IPS-18a (cell line): ENCODE data around the gene GMPR.

Source experiments
- H3K27ac ChIP-seq: one replicate; pipeline ENCODE4 v1.5.1; 2013; ENCODE audit warnings: low read length
- H3K27me3 ChIP-seq: one replicate; pipeline ENCODE4 v1.6.1; 2013; ENCODE audit warnings: mild to moderate bottlenecking, low read length; ENCODE audit not compliant: control insufficient read depth, insufficient read depth
- H3K36me3 ChIP-seq: one replicate; pipeline ENCODE4 v1.6.1; 2013; ENCODE audit warnings: low read depth, low read length; ENCODE audit not compliant: control insufficient read depth
- H3K4me1 ChIP-seq: one replicate; pipeline ENCODE4 v1.6.1; 2013; ENCODE audit warnings: low read depth, low read length; ENCODE audit not compliant: control insufficient read depth
- H3K4me3 ChIP-seq: one replicate; pipeline ENCODE4 v1.5.1; 2013; ENCODE audit warnings: low read length
- H3K9ac ChIP-seq: one replicate; pipeline ENCODE4 v1.6.1; 2013; ENCODE audit warnings: mild to moderate bottlenecking, low read length, moderate library complexity
- H3K9me3 ChIP-seq: one replicate; pipeline ENCODE4 v1.6.1; 2013; ENCODE audit warnings: low read depth, low read length; ENCODE audit not compliant: control insufficient read depth

GMPR gene

DNA sequence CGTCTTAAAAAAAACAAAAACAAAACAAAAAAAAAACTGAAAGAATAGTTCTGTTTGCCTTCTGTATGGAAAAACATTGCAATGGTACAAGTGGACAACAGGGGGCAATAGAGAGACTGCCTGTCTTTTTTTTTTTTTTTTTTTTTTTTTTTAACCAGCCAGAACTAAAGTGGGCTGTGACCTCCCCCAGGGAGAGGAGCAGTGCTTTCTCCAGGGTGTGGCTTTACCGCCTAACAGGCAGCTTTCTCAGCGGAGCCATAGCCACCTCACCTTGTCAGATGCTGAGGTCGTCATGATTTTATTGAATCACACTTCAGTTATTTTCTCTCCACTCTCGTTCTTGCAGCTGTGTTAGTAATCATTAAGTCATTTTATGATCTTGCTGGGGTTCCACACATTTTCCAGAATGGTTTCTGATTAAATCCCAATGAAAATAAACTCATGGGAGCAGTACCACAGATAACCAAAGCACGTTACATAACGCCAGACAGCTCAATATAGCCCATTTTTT is 78.4 kb downstream of the GMPR start:
- Histone ChIP-seq H3K9me3 (no peaks in the 10 kb centered on the region), H3K36me3 (no peaks in the 10 kb centered on the region), H3K27ac (no peak overlapping the region), H3K27me3 (no peaks in the 10 kb centered on the region), H3K4me3 (no peak overlapping the region), H3K9ac (no peak overlapping the region), H3K4me1 (peaks cover 12% of the 10 kb centered on the region)

DNA sequence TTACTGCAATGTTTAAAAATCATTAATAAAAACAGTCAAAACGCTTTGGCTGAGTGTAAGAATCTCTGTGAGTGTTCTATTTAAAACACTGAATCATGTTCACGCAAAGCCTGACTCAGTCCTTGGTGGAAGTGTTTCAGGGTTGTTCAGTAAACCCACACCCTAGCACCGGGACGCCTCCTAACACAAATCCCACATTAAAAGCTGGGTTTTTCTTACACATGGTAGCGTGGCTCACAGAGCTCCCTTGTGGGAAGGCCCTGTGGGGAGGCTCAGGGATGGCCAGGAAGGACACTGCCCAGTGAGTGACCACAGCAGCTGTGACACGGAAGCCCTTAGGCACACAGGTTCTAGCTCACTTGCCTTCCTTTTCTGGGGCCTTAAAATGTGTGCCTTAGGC is 80.2 kb downstream of the GMPR start:
- no peak overlapping the region for H3K27ac ChIP-seq
- peaks cover 12% of the 10 kb centered on the region for H3K4me1 ChIP-seq
- H3K27me3 ChIP-seq: no peaks in the 10 kb centered on the region
- no peaks in the 10 kb centered on the region for H3K36me3 ChIP-seq
- no peak overlapping the region for H3K4me3 ChIP-seq
- no peak overlapping the region for H3K9ac ChIP-seq
- H3K9me3 ChIP-seq: no peaks in the 10 kb centered on the region

DNA sequence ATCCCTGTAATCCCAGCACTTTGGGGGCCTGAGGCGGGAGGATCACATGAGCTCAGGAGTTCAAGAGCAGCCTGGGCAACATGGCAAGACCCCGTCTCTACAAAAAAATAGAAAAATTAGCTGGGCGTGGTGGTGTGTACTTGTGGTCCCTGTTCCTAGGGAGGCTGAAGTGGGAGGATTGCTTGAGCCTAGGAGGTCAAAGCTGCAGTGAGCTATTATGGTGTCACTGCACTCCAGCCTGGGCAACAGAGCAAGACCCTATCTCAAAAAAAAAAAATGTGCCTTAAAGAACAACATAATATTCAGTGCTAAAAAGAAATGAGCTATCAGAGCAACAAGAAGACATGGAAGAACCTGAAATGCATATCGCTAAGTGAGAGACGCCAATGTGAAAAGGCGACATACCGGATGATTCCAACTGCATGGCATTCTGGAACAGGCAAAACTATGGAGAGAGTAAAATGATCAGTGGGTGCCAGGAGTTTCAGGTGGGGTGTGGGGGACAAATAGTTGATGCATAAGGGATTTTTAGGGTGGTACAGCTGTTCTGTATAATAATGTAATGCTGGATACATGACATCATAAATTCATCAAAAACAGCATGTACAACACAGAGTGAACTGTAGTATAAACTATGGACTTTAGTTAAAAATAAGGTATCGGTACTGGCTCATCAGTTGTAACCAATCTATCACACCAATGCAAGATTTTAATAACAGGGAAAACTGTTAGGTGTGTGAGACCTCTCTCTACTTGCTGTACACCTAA is 80.8 kb downstream of the GMPR start:
- H3K27me3 ChIP-seq: no peaks in the 10 kb centered on the region
- no peak overlapping the region for H3K4me3 ChIP-seq
- H3K9me3 ChIP-seq: no peaks in the 10 kb centered on the region
- no peaks in the 10 kb centered on the region for H3K36me3 ChIP-seq
- no peak overlapping the region for H3K9ac ChIP-seq
- no peak overlapping the region for H3K27ac ChIP-seq
- H3K4me1 ChIP-seq: peaks cover 14% of the 10 kb centered on the region

DNA sequence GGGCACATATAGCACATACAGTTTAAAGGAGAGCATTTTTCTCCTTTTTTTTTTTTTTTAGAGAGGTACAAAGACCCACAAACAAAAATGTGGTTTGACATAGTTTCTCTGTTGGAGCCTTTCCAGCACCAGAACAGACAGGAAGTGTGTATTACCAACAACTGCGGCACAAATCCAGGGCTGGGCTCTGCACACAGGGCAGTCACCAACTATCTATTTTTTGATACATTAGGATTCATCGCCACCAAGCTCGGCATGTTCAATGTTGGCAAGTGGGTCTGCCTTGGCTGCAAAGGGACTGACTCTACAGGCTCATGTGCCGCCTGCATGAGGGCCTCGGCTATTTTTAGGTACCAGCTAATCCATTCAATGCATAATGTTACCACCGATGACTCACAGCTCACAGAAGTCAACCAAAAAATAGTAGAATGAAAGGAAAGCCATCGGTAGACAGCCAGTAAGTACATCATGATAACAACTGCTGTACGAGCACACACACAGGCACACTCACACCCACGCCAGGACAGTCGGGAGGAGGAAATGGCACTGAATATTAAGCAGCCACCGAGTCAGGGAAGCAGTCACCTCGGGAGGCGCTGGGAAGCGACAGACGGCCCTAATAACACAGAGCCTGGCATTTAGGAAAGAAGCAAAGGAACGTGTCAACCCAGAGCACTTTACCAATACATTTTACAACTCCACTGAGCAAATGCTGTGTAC is 81.6 kb downstream of the GMPR start:
- no peak overlapping the region for H3K9ac ChIP-seq
- H3K27ac ChIP-seq: no peak overlapping the region
- H3K4me3 ChIP-seq: no peak overlapping the region
- H3K27me3 ChIP-seq: no peaks in the 10 kb centered on the region
- H3K9me3 ChIP-seq: no peaks in the 10 kb centered on the region
- H3K36me3 ChIP-seq: no peaks in the 10 kb centered on the region
- H3K4me1 ChIP-seq: peaks cover 21% of the 10 kb centered on the region

DNA sequence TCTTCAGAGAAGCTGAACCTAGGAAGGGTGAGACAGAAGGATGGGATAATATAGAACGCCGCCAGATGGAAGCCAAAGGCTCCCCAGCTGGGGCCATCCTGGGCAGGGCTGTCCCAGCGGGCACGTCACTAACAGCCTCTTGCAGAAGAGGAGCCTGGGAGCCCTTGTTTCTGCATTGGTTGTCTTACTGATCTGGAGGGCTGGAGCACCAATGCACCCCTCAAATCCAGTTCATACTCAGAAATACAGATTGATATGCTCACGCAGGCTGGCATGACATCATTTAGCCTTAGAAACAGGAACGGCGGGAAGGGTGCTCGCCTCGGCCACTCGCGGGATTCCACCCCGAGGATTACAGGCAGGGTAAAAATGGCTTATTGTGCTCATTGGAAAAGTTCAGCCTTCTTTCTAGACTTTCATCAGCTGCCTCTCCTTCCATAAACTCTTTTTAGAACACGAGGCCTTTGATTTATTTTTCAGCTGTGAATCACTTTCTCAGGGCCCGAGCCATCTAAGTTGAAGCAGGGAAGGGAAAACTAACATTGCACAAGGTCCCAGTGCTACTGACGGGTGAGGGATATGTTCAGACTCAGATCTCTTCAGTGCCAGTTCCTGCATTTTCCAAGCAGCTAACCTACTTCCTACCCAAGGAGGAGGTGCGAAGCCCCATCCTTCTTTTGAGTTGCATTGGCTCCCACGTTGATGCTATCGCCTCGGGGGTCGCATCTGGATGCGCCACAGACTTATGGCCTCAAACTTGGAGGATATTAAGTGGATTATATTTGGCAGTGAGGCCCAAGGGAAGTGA is 82.3 kb downstream of the GMPR start:
- no peaks in the 10 kb centered on the region for H3K27me3 ChIP-seq
- no peaks in the 10 kb centered on the region for H3K9me3 ChIP-seq
- H3K9ac ChIP-seq: no peak overlapping the region
- H3K36me3 ChIP-seq: no peaks in the 10 kb centered on the region
- no peak overlapping the region for H3K27ac ChIP-seq
- H3K4me1 ChIP-seq: peaks cover 21% of the 10 kb centered on the region
- no peak overlapping the region for H3K4me3 ChIP-seq

DNA sequence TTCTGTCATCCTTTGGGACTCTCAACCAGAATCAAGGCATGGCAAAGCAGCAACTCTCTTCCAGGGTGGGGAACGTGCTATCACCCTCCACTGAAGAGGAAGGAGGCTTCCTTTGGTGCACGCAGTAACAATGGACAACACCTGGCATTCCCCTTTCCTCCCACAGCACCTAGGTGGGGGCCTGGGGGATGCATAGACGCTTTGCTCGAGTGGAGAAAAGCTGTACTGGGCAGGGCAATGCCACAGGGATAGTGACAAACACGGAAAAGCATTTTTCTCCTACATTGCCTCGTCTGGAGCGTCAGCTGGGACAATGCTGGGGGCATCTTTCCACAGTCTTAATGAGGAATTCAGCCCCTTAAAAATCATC is 82.9 kb downstream of the GMPR start:
- H3K27ac ChIP-seq: no peak overlapping the region
- no peak overlapping the region for H3K9ac ChIP-seq

DNA sequence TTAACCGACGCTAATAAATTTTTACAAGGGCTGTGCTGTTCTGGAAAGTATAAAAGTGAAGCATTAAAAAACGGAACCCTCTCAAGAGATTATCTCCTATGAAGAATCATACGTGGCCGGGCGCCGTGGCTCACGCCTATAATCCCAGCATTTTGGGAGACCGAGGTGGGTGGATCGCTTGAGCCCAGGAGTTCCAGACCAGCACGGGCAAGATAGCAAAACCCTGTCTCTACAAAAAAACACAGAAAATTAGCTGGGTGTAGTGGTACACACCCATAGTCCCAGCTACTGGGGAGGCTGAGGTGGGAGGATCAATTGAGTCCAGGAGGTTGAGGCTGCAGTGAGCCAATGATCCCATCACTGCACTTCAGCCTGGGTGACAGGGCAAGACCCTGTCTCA is 83.4 kb downstream of the GMPR start:
- Histone ChIP-seq H3K4me3 (no peak overlapping the region), H3K9ac (no peak overlapping the region), H3K36me3 (no peaks in the 10 kb centered on the region), H3K4me1 (peaks cover 21% of the 10 kb centered on the region), H3K9me3 (no peaks in the 10 kb centered on the region), H3K27ac (no peak overlapping the region), H3K27me3 (no peaks in the 10 kb centered on the region)

More for the DNA sequence above, 82.9 kb downstream of the GMPR start:
- no peaks in the 10 kb centered on the region for H3K27me3 ChIP-seq
- peaks cover 21% of the 10 kb centered on the region for H3K4me1 ChIP-seq
- H3K4me3 ChIP-seq: no peak overlapping the region
- no peaks in the 10 kb centered on the region for H3K36me3 ChIP-seq
- H3K9me3 ChIP-seq: no peaks in the 10 kb centered on the region

DNA sequence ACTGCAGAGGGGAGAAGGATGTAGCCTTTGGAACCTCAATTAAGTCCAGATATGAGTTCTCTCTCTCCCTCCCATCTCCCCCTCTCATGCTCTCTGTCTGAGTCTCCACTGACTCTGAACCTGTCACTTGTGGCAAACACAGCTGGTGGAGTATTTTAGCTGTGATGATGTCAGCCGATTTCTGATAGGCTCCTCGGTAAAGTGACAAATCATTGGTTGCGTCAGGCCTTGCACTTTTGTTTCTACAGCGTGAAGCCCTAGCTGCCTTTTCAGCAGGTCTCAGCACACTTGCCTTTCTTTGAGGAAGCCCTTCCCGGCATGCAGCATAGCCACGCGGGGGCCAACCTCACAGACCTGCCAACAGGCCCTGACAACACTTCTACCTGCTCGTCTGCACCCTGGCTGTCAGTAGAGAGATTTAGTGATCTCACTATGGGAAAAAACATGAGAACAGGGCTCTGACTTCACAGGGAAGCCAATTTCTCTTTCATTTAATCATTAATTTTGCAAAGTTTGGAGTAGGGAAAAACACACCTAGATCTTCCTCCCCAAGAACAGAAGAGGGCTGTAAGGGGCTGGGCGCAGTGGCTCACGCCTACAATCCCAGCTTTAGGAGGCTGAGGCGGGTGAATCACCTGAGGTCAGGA is 84.4 kb downstream of the GMPR start:
- Histone ChIP-seq H3K27me3 (no peaks in the 10 kb centered on the region), H3K27ac (no peak overlapping the region), H3K4me3 (no peak overlapping the region), H3K9ac (no peak overlapping the region), H3K4me1 (peaks cover 18% of the 10 kb centered on the region), H3K36me3 (no peaks in the 10 kb centered on the region), H3K9me3 (no peaks in the 10 kb centered on the region)

DNA sequence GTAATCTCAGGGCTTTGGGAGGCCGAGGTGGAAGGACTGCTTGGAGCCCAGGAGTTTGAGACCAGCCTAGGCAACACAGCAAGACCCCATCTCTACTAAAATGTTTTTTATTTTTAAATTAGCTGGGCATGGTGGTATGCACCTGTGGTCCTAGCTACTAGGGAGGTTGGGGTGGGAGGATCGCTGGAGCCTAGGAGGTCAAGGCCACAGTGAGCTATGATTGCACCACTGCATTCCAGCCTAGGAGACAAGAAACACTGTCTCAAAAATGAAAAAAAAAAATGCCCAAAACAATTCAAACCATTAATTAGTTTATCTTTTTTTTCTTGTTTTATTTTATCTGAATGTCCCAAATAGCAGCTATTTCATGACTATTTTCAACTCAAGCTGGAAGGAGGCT is 85.8 kb downstream of the GMPR start:
- peaks cover 18% of the 10 kb centered on the region for H3K4me1 ChIP-seq
- no peak overlapping the region for H3K9ac ChIP-seq
- no peak overlapping the region for H3K27ac ChIP-seq
- no peak overlapping the region for H3K4me3 ChIP-seq
- no peaks in the 10 kb centered on the region for H3K9me3 ChIP-seq
- no peaks in the 10 kb centered on the region for H3K27me3 ChIP-seq
- no peaks in the 10 kb centered on the region for H3K36me3 ChIP-seq

DNA sequence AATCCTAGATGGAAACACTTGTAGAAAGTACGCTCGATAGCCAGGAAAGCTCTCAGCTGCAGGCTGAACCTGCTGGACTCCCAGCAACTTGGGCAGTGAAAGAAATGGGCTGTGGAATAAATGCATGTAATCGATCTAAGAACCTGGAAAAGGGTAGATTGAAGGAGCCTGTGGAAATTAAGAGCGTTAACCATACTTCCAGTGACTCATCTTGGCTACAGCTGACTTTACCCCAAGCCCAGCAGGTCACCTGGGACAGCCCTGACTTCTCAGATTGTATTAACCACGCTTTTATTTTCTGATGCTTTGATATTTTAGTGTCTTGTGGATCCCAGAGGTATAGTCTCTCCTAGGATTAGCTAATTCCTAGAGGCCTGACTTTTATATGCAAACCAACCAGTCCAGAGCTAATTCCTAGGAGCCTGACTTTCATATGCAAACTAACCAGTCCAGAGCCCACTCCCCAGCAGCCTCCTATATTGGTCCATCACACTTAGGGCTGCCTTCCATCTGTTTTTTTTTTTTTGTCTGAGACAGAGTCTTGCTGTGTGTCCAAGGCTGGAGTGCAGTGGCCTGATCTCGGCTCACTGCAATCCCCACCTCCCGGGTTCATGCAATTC is 86.3 kb downstream of the GMPR start:
- no peak overlapping the region for H3K9ac ChIP-seq
- no peak overlapping the region for H3K27ac ChIP-seq
- peaks cover 18% of the 10 kb centered on the region for H3K4me1 ChIP-seq
- H3K36me3 ChIP-seq: no peaks in the 10 kb centered on the region
- no peaks in the 10 kb centered on the region for H3K9me3 ChIP-seq
- no peak overlapping the region for H3K4me3 ChIP-seq
- no peaks in the 10 kb centered on the region for H3K27me3 ChIP-seq

DNA sequence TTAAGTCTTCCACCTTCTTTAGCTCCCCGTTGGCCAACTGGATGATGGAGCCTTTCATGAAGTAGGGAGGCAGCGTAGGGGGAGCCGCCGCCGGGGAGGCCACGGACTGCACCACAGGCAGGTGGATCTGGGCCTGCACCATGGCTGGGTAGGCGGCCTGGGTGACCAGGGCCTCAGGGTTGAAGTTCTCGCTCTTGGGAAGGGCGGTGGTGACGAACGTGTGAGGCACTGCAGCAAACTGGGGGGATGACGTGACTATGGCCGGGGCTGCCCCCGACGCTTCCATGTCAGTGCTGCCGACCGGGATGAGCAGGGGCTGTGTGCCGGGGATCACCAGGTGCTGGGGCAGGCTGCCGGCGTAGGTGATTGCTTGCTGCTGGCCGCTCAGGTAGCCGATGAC is 88.1 kb downstream of the GMPR start:
- Histone ChIP-seq H3K27ac (no peak overlapping the region), H3K36me3 (no peaks in the 10 kb centered on the region), H3K9me3 (no peaks in the 10 kb centered on the region), H3K4me1 (peaks cover 10% of the 10 kb centered on the region), H3K27me3 (no peaks in the 10 kb centered on the region), H3K9ac (no peak overlapping the region), H3K4me3 (no peak overlapping the region)
